NT2/D1 (cell line): ENCODE measurements around the gene EFCAB8.

Experiments
- YY1 ChIP-seq: IDR thresholded peaks from 2 replicates; pipeline ENCODE4 v1.6.1; 2011; ENCODE audit not compliant: insufficient read length, insufficient read depth
- ZNF274 ChIP-seq: IDR thresholded peaks from 2 replicates; pipeline ENCODE4 v1.6.1; 2011; ENCODE audit warnings: mild to moderate bottlenecking, low read depth, low read length

GRCh38 chr20:33004141-33004751 lies 145.5 kb downstream of the EFCAB8 start, which contains the start of gene SUN5:
- no peak for TF ChIP-seq YY1
- no peak for TF ChIP-seq ZNF274
